Measurements from ENCODE around the gene NQO2. TPM values are rescaled to one million over a fixed set of nuclear protein-coding genes. Genes with fewer than 3 reads are reported as not detected.
"Not testable (repeated sequence)": the region's sequence is repeated elsewhere in the genome, so short reads cannot be mapped to it uniquely, and the experiment has no call there.

NQO2 gene
- total and polyA plus RNA-seq, 2 donors = 16.4 to 21.7 TPM

DNA sequence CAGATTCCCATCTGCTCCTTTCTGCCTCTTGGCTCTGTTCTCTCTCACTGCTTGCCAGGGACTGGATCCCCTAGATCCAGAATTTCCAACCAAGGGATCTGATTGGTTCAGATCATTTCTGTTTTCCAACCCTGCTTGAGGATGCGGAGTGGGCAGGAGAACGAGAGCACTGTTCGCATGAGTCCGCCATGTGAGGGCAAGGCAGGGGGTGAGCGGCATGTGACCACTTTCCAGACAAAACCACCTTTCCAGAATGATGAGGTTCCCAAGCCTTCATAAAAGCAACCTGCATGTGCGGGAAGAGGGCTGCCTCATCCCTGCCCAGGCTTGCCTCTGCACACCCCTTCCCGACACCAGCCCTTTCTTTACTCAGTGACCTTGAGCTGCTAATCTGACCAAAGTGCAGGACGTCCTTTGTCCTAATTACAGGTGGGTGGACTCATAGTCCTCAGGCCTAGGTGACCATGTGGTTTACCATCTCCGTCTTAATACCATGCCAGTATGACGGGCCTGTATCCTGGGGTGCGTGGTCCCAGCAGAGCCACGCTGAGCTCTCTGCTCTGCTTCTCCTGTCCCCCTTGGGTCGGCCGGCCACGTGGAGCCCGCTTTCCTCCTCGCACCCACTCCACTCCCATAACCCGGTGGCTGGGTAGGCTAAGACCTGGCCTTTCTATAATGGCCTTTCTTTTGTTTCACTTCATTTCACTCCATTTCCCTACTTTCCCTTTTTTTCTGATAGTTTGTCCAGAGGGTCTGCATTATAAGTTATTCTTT, 14.4 kb downstream of the NQO2 start:
- H3K27ac ChIP-seq (ENCODE audit: low read depth in 1 of 2, low read length in 1 of 2) = no peak overlapping the region
- H3K4me1 ChIP-seq (ENCODE audit: control insufficient read depth in 2 of 2, insufficient read depth in 2 of 2, low read length in 2 of 2) = no peaks in the 10 kb centered on the region
- peaks cover 32 to 40% of the 10 kb centered on the region in 2 donors for H3K36me3 ChIP-seq (ENCODE audit: control insufficient read depth in 2 of 2, insufficient read depth in 2 of 2, low read length in 1 of 2)
- no peak for DNase-seq (ENCODE audit: low read depth in 6 of 9, low spot score in 9 of 9)
- H3K27me3 ChIP-seq (ENCODE audit: control insufficient read depth in 2 of 2, insufficient read depth in 1 of 2, low read length in 1 of 2) = no peaks in the 10 kb centered on the region
- 98% methylated on average over 18 of the region's 18 CpGs for WGBS
- H3K4me3 ChIP-seq (ENCODE audit: low read length in 2 of 2) = no peak overlapping the region
- peaks cover 5 to 7% of the 10 kb centered on the region in 2 donors for H3K9me3 ChIP-seq (ENCODE audit: control insufficient read depth in 2 of 2, insufficient read depth in 1 of 2, low read length in 1 of 2)

DNA sequence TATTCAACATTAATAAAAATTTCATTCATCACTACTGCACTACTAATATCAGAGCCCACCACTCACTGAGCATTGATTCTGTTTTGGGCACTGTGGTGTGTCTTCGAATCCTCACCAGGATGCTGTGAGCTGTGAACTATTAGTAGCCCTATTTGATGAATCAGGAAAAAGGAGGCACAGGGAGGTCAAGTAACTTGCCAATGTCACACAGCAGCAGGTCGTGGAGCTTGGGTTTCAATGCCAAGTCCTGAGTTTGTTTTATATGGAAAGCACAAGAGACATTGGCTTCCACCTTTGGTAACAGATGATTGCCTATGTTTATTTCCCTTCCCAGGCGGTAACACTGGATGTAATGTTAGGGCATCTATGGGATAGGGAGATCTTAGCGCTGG, 15.0 kb downstream of the NQO2 start:
- peaks cover 5 to 7% of the 10 kb centered on the region in 2 donors for H3K9me3 ChIP-seq (ENCODE audit: control insufficient read depth in 2 of 2, insufficient read depth in 1 of 2, low read length in 1 of 2)
- no peak overlapping the region for H3K27ac ChIP-seq (ENCODE audit: low read depth in 1 of 2, low read length in 1 of 2)
- 99% methylated on average over 4 of the region's 4 CpGs for WGBS
- no peak for DNase-seq (ENCODE audit: low read depth in 6 of 9, low spot score in 9 of 9)
- H3K4me3 ChIP-seq (ENCODE audit: low read length in 2 of 2) = no peak overlapping the region
- H3K36me3 ChIP-seq (ENCODE audit: control insufficient read depth in 2 of 2, insufficient read depth in 2 of 2, low read length in 1 of 2) = peaks cover 34 to 43% of the 10 kb centered on the region in 2 donors
- no peaks in the 10 kb centered on the region for H3K27me3 ChIP-seq (ENCODE audit: control insufficient read depth in 2 of 2, insufficient read depth in 1 of 2, low read length in 1 of 2)
- no peaks in the 10 kb centered on the region for H3K4me1 ChIP-seq (ENCODE audit: control insufficient read depth in 2 of 2, insufficient read depth in 2 of 2, low read length in 2 of 2)

DNA sequence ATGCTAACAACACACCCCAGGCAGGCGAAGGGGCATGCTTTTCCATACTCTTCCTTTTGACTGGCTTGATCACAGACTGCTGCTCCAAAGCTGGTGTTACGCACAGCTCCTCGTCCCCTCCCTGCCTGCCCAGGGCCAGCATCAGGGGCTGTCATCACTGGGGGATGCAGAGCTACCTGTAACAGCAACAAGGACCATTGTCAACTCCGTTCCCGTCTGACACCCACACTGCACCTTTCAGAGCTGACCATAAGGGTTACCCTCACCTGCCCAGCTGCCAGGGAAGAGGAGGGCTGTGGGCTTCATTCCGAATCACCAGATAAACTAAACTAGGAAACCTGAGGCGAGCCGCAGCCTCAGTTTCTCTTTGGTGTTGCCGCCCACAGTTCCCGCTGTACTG, 15.4 kb downstream of the NQO2 start:
- H3K4me1 ChIP-seq (ENCODE audit: control insufficient read depth in 2 of 2, insufficient read depth in 2 of 2, low read length in 2 of 2) = no peaks in the 10 kb centered on the region
- peaks cover 34 to 39% of the 10 kb centered on the region in 2 donors for H3K36me3 ChIP-seq (ENCODE audit: control insufficient read depth in 2 of 2, insufficient read depth in 2 of 2, low read length in 1 of 2)
- no peak overlapping the region for H3K27ac ChIP-seq (ENCODE audit: low read depth in 1 of 2, low read length in 1 of 2)
- no peak overlapping the region for H3K4me3 ChIP-seq (ENCODE audit: low read length in 2 of 2)
- DNase-seq (ENCODE audit: low read depth in 6 of 9, low spot score in 9 of 9) = no peak
- 94% methylated on average over 10 of the region's 10 CpGs for WGBS
- H3K9me3 ChIP-seq (ENCODE audit: control insufficient read depth in 2 of 2, insufficient read depth in 1 of 2, low read length in 1 of 2) = peaks cover 5 to 7% of the 10 kb centered on the region in 2 donors
- no peaks in the 10 kb centered on the region for H3K27me3 ChIP-seq (ENCODE audit: control insufficient read depth in 2 of 2, insufficient read depth in 1 of 2, low read length in 1 of 2)

DNA sequence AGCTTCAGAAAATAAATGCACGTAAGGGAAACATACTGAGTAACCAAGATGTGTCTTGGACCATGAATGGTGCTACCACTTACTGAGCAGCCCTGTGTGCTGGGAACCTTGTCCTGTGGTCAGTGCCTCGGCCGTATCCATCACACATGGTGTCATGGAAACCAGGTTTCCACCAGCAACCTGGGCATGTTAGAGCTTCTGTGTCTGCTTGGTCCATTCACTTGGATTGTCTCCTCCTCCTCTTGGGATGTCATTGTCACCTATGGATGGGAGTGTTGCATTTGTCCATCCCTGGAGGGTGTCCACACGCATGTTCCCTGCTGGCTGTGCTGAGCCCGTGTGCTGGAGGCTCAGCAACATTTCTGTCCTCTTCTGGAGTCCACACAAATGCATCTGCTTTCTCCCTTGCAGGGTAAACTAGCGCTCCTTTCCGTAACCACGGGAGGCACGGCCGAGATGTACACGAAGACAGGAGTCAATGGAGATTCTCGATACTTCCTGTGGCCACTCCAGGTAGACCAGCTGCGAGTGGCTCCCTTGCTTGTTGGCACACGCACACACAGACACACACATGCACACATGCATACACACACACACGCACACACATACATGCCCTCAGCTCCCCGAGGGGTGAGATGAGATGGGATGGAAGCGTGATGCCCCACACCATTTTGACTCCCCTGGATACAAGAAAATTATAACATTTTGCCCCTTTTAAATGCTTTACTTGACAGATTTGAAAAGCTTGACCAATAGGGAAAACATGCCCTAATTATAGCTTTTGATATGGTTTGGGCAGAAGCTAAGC, 17.0 kb downstream of the NQO2 start:
- Histone ChIP-seq H3K27me3 (ENCODE audit: control insufficient read depth in 2 of 2, insufficient read depth in 1 of 2, low read length in 1 of 2) (no peaks in the 10 kb centered on the region), H3K4me1 (ENCODE audit: control insufficient read depth in 2 of 2, insufficient read depth in 2 of 2, low read length in 2 of 2) (no peaks in the 10 kb centered on the region), H3K9me3 (ENCODE audit: control insufficient read depth in 2 of 2, insufficient read depth in 1 of 2, low read length in 1 of 2) (peaks cover 0 to 1% of the 10 kb centered on the region in 2 donors), H3K36me3 (ENCODE audit: control insufficient read depth in 2 of 2, insufficient read depth in 2 of 2, low read length in 1 of 2) (peaks cover 25 to 30% of the 10 kb centered on the region in 2 donors), H3K4me3 (ENCODE audit: low read length in 2 of 2) (no peak overlapping the region), H3K27ac (ENCODE audit: low read depth in 1 of 2, low read length in 1 of 2) (no peak overlapping the region)
- no peak for DNase-seq (ENCODE audit: low read depth in 6 of 9, low spot score in 9 of 9)
- 97% methylated on average over 17 of the region's 17 CpGs for WGBS

DNA sequence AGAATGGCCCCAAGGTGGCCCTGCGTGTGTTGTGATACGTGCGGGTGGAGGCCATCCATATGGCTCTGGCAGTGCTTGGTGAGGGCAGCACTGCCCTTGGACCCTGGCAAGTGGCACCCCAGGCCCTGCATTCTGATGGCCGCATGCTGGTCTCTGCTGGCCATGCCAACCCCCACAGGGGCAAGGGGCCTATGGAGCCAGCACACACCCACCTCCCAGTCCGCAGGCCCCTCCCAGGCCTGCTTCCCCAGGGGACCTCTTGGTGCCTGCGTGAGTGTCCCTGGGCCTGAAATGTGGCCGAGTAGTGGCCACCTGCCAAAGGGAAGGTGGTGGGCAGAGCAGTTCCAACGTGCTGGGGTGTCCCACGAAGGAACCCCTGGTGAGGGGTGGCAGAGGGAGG, 17.6 kb downstream of the NQO2 start:
- Histone ChIP-seq H3K9me3 (ENCODE audit: control insufficient read depth in 2 of 2, insufficient read depth in 1 of 2, low read length in 1 of 2) (no peaks in the 10 kb centered on the region), H3K27me3 (ENCODE audit: control insufficient read depth in 2 of 2, insufficient read depth in 1 of 2, low read length in 1 of 2) (no peaks in the 10 kb centered on the region), H3K36me3 (ENCODE audit: control insufficient read depth in 2 of 2, insufficient read depth in 2 of 2, low read length in 1 of 2) (peaks cover 25 to 28% of the 10 kb centered on the region in 2 donors), H3K4me3 (ENCODE audit: low read length in 2 of 2) (no peak overlapping the region), H3K27ac (ENCODE audit: low read depth in 1 of 2, low read length in 1 of 2) (no peak overlapping the region), H3K4me1 (ENCODE audit: control insufficient read depth in 2 of 2, insufficient read depth in 2 of 2, low read length in 2 of 2) (peaks cover 0 to 3% of the 10 kb centered on the region in 2 donors)
- 97% methylated on average over 9 of the region's 9 CpGs for WGBS
- no peak for DNase-seq (ENCODE audit: low read depth in 6 of 9, low spot score in 9 of 9)

DNA sequence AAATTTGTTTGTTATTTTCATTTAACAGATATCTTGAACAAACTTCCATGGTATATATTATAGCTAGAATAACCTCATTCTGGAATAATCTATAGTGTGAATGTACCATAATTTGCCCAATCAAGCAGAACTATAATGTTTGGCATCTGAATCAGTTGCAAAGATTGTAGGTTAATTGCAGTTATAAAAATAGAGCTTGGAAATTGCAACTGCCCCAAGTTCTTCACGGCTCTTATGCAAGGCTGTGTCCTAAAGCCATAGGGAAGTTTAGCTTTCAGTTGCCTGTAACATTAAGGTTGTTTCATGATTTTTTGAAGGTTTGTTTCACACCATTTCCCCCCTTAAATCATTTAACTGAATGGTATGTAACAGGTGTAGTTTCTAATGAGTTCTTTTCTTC, 19.4 kb downstream of the NQO2 start:
- Histone ChIP-seq H3K9me3 (ENCODE audit: control insufficient read depth in 2 of 2, insufficient read depth in 1 of 2, low read length in 1 of 2) (no peaks in the 10 kb centered on the region), H3K4me3 (ENCODE audit: low read length in 2 of 2) (no peak overlapping the region), H3K27ac (ENCODE audit: low read depth in 1 of 2, low read length in 1 of 2) (no peak overlapping the region), H3K27me3 (ENCODE audit: control insufficient read depth in 2 of 2, insufficient read depth in 1 of 2, low read length in 1 of 2) (no peaks in the 10 kb centered on the region), H3K36me3 (ENCODE audit: control insufficient read depth in 2 of 2, insufficient read depth in 2 of 2, low read length in 1 of 2) (peaks cover 21 to 23% of the 10 kb centered on the region in 2 donors), H3K4me1 (ENCODE audit: control insufficient read depth in 2 of 2, insufficient read depth in 2 of 2, low read length in 2 of 2) (peaks cover 3 to 18% of the 10 kb centered on the region in 2 donors)
- no peak for DNase-seq (ENCODE audit: low read depth in 6 of 9, low spot score in 9 of 9)
- 91% methylated on average over 1 of the region's 1 CpG for WGBS

DNA sequence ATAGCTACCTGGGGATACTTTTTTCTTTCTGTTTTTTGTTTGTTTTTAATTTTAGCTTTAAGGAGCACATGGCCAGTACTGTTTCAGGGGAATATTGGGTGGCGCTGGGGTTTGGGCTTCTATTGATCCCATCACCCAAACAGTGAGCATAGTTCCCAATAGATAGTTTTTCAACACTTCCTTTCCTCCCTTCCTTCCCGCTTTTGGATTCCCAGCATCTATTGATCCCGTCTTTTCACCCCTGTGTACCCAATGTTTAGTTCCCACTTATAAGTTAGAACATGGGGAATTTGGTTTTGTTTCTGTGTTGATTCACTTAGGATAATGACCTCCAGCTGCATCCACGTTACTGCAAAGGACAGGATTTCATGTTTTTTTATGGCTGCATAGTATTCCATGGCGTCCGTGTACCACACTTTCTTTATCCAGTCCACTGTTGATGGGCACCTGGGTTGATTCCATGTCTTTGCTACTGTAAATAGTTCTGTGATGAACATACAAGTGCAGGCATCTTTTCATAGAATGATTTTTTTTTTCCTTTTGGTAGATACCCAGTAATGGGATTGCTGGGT, 20.1 kb downstream of the NQO2 start:
- DNase-seq (ENCODE audit: low read depth in 6 of 9, low spot score in 9 of 9) = no peak
- Histone ChIP-seq H3K9me3 (ENCODE audit: control insufficient read depth in 2 of 2, insufficient read depth in 1 of 2, low read length in 1 of 2) (no peaks in the 10 kb centered on the region), H3K27me3 (ENCODE audit: control insufficient read depth in 2 of 2, insufficient read depth in 1 of 2, low read length in 1 of 2) (no peaks in the 10 kb centered on the region), H3K36me3 (ENCODE audit: control insufficient read depth in 2 of 2, insufficient read depth in 2 of 2, low read length in 1 of 2) (peaks cover 15 to 20% of the 10 kb centered on the region in 2 donors), H3K27ac (ENCODE audit: low read depth in 1 of 2, low read length in 1 of 2) (no peak overlapping the region), H3K4me1 (ENCODE audit: control insufficient read depth in 2 of 2, insufficient read depth in 2 of 2, low read length in 2 of 2) (peaks cover 9 to 25% of the 10 kb centered on the region in 2 donors), H3K4me3 (ENCODE audit: low read length in 2 of 2) (no peak overlapping the region)
- WGBS = 97% methylated on average over 6 of the region's 6 CpGs

DNA sequence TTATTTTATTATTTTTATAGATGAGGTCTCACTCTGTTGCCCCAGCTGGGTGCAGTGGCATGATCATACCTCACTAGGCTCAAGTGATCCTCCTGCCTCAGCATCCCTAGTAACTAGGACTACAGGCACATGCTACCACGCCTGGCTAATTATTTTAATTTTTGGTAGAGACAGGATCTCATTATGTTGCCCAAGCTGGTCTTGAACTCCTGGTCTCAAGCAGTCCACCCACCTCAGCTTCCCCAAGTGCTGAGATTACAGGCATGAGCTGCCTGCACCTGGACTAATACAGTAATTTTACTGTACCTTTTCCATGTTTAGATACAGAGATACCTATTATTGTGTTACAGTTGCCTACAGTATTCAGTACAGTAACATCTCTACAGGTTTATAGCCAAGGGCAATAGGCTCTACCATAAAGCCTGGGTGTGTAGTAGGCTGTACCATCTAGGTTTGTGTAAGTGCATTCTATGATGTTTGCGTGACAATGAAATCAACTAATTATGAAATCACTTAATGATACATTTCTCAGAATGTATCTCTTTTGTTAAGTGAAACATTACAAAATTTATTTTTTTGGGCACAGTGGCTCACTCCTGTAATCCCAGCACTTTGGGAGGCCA, 21.4 kb downstream of the NQO2 start:
- H3K36me3 ChIP-seq (ENCODE audit: control insufficient read depth in 2 of 2, insufficient read depth in 2 of 2, low read length in 1 of 2) = peaks cover 10 to 13% of the 10 kb centered on the region in 2 donors
- WGBS = 99% methylated on average over 2 of the region's 2 CpGs
- not testable (repeated sequence) for DNase-seq (ENCODE audit: low read depth in 6 of 9, low spot score in 9 of 9); H3K27ac ChIP-seq (ENCODE audit: low read depth in 1 of 2, low read length in 1 of 2); H3K9me3 ChIP-seq (ENCODE audit: control insufficient read depth in 2 of 2, insufficient read depth in 1 of 2, low read length in 1 of 2); H3K4me3 ChIP-seq (ENCODE audit: low read length in 2 of 2); H3K27me3 ChIP-seq (ENCODE audit: control insufficient read depth in 2 of 2, insufficient read depth in 1 of 2, low read length in 1 of 2)
- H3K4me1 ChIP-seq (ENCODE audit: control insufficient read depth in 2 of 2, insufficient read depth in 2 of 2, low read length in 2 of 2) = peaks cover 18 to 37% of the 10 kb centered on the region in 2 donors

All from thymus (tissue), 11 donors.